HEK293 (cell line): ENCODE data around the gene CRACDL.

Source experiments
- CTCF ChIA-PET: fragments of 350-600 bp; formaldehyde crosslinking; extraction: SDS; loops from one replicate; lab custom pipeline; 2021; ENCODE audit warnings: antibody characterized with exemption; lab: Yijun Ruan, JAX
- POLR2A ChIA-PET: fragments of 300-600 bp; formaldehyde crosslinking; extraction: SDS; loops from one replicate; lab custom pipeline; 2020; ENCODE audit warnings: antibody characterized with exemption, inconsistent platforms; lab: Yijun Ruan, JAX
- H3K27ac ChIP-seq: fragments of 200-500 bp; sonication (Bioruptor generic); 2 replicates; pipeline ENCODE4 v1.5.1; 2014; ENCODE audit warnings: low read depth, low read length, control low read depth, inconsistent platforms; ENCODE audit errors: extremely low read depth
- H3K36me3 ChIP-seq, 2 experiments: fragments of 200-500 bp in 1 of 2; sonication (Bioruptor generic) in 1 of 2; 1 replicate in 1 of 2; 2 replicates in 1 of 2; pipeline ENCODE4 v1.5.1; 2014 to 2017; ENCODE audit warnings: inconsistent platforms in 2 of 2, low read length in 2 of 2; ENCODE audit not compliant: control insufficient read depth in 2 of 2, insufficient read depth in 1 of 2
- H3K4me1 ChIP-seq: fragments of 200-500 bp; sonication (Bioruptor generic); 2 replicates; pipeline ENCODE4 v1.5.1; 2014; ENCODE audit warnings: mild to moderate bottlenecking, low read length, inconsistent platforms; ENCODE audit not compliant: control insufficient read depth, insufficient read depth
- H3K4me3 ChIP-seq: 2 replicates; pipeline ENCODE4 v1.5.1; 2011; ENCODE audit warnings: low read depth, mild to moderate bottlenecking, control low read depth, low read length, moderate library complexity
- H3K9me3 ChIP-seq: fragments of 200-500 bp; sonication (Bioruptor generic); 2 replicates; pipeline ENCODE4 v1.5.1; 2014; ENCODE audit warnings: low read depth, low read length, inconsistent platforms; ENCODE audit not compliant: control insufficient read depth, insufficient read depth
- GLIS2 ChIP-seq: fragments of 450-650 bp; formaldehyde crosslinking; IDR thresholded peaks from 2 replicates; pipeline ENCODE4 v1.5.1; 2016; ENCODE audit warnings: missing biosample characterization, missing genetic modification characterization
- KLF9 ChIP-seq: fragments of 450-650 bp; formaldehyde crosslinking; IDR thresholded peaks from 2 replicates; pipeline ENCODE4 v1.5.1; 2016; ENCODE audit warnings: missing biosample characterization, missing genetic modification characterization, low read depth
- ZBTB1 ChIP-seq: fragments of 450-650 bp; formaldehyde crosslinking; IDR thresholded peaks from 2 replicates; pipeline ENCODE4 v1.5.1; 2016; ENCODE audit warnings: missing biosample characterization, missing genetic modification characterization
- ZNF140 ChIP-seq: fragments of 450-650 bp; formaldehyde crosslinking; IDR thresholded peaks from 2 replicates; pipeline ENCODE4 v1.5.1; 2016; ENCODE audit warnings: missing biosample characterization, missing genetic modification characterization
- ZNF174 ChIP-seq: fragments of 450-650 bp; formaldehyde crosslinking; IDR thresholded peaks from 2 replicates; pipeline ENCODE4 v1.5.0; 2017; ENCODE audit warnings: missing biosample characterization, mild to moderate bottlenecking, missing genetic modification characterization
- ZNF202 ChIP-seq: fragments of 450-650 bp; formaldehyde crosslinking; IDR thresholded peaks from 2 replicates; pipeline ENCODE4 v1.5.1; 2016; ENCODE audit warnings: missing biosample characterization, missing genetic modification characterization, borderline replicate concordance
- ZNF266 ChIP-seq: fragments of 450-650 bp; formaldehyde crosslinking; IDR thresholded peaks from 2 replicates; pipeline ENCODE4 v1.5.1; 2016; ENCODE audit warnings: missing biosample characterization, missing genetic modification characterization, low read depth
- ZNF274 ChIP-seq, 2 experiments: fragments of 200-500 bp in 1 of 2; fragments of 450-650 bp in 1 of 2; sonication (Bioruptor generic) in 1 of 2; formaldehyde crosslinking in 1 of 2; IDR thresholded peaks; 2 replicates each; pipeline versions ENCODE4 v1.5.1 to v1.6.1; 2014 to 2016; ENCODE audit warnings: borderline replicate concordance in 1 of 2, inconsistent platforms in 1 of 2, low read length in 1 of 2, missing biosample characterization in 1 of 2, missing genetic modification characterization in 1 of 2
- ZNF473 ChIP-seq: fragments of 450-650 bp; formaldehyde crosslinking; IDR thresholded peaks from 2 replicates; pipeline ENCODE4 v1.5.1; 2017; ENCODE audit warnings: missing biosample characterization, missing genetic modification characterization
- ZNF501 ChIP-seq: fragments of 450-650 bp; formaldehyde crosslinking; IDR thresholded peaks from 2 replicates; pipeline ENCODE4 v1.5.1; 2016; ENCODE audit warnings: missing biosample characterization, missing genetic modification characterization
- ZNF610 ChIP-seq: fragments of 450-650 bp; formaldehyde crosslinking; IDR thresholded peaks from 2 replicates; pipeline ENCODE4 v1.5.1; 2016; ENCODE audit warnings: missing biosample characterization, missing genetic modification characterization, borderline replicate concordance
- ZNF629 ChIP-seq: fragments of 450-650 bp; formaldehyde crosslinking; IDR thresholded peaks from 2 replicates; pipeline ENCODE4 v1.5.1; 2017; ENCODE audit warnings: missing biosample characterization, missing genetic modification characterization
- ZNF654 ChIP-seq: fragments of 450-650 bp; formaldehyde crosslinking; IDR thresholded peaks from 2 replicates; pipeline ENCODE4 v1.5.1; 2016; ENCODE audit warnings: low read depth, missing biosample characterization, missing genetic modification characterization
- ZSCAN23 ChIP-seq: fragments of 450-650 bp; formaldehyde crosslinking; IDR thresholded peaks from 2 replicates; pipeline ENCODE4 v1.5.1; 2016; ENCODE audit warnings: missing biosample characterization, missing genetic modification characterization
- TF ChIP-seq, protein P1 (sequence below): fragments of 450-650 bp; formaldehyde crosslinking; IDR thresholded peaks from 2 replicates; pipeline ENCODE4 v1.5.1; 2016; ENCODE audit warnings: missing biosample characterization, missing genetic modification characterization, borderline replicate concordance
- TF ChIP-seq, protein P2 (sequence below): fragments of 450-650 bp; formaldehyde crosslinking; IDR thresholded peaks from 2 replicates; pipeline ENCODE4 v1.5.1; 2016; ENCODE audit warnings: missing biosample characterization, missing genetic modification characterization

The CRACDL gene

GRCh38 chr2:98803405-98804264 lies 132.4 kb downstream of the CRACDL start (continued):
- TF ChIP-seq ZNF274 (IDR thresholded peaks at IDR 0.05; ENCODE audit: low read length) (no peak), ZNF274 (tag by site-specific recombination; IDR thresholded peaks at IDR 0.05; ENCODE audit: borderline replicate concordance) (no peak)
- TF ChIP-seq, all 188 proteins: peak for 0

GRCh38 chr2:98802344-98802743 lies 133.7 kb downstream of the CRACDL start:
- no peak for TF ChIP-seq ZNF473
- TF ChIP-seq KLF9 (tag by site-specific recombination), result no peak
- TF ChIP-seq ZNF174 (tag by site-specific recombination), result no peak
- no peak for TF ChIP-seq ZNF654
- no peak for TF ChIP-seq ZNF266
- no peak for TF ChIP-seq ZNF610 (tag by site-specific recombination)
- TF ChIP-seq ZNF140 (tag by site-specific recombination), result no peak
- no peak for TF ChIP-seq ZNF202 (tag by site-specific recombination)
- TF ChIP-seq ZBTB1 (tag by site-specific recombination), result no peak
- CTCF ChIA-PET, result interaction anchor here (0.7 kb wide), 1 partner anchor 31 kb away, joined by 3 read pairs; no protein-coding TSS in a partner anchor

DNA sequence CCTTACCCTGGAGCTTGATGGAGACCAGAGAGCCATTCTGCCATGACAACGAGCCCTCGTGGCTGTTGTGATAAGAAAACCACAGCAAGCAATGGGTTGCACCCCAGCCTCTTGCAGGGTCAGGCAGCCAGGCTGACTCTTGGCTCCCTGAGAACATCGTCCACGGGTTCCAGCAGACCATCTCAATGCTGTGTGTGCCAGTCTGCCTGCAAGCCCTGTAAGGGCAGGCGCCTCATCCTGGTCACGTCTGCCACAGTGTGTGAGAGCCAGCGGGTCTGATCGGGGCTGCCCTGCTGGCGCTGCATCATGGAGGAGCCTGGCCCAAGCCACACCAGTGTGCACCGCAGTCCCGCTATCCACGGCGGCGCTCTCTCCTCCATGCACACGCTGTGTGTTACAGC lies 134.1 kb downstream of the CRACDL start:
- H3K4me3 ChIP-seq, result no peak overlapping the region
- H3K36me3 ChIP-seq, result no peaks in the 10 kb centered on the region
- CTCF ChIA-PET, result interaction anchor here (0.7 kb wide), 1 partner anchor 32 kb away, joined by 3 read pairs; no protein-coding TSS in a partner anchor
- H3K4me1 ChIP-seq, result no peaks in the 10 kb centered on the region
- H3K9me3 ChIP-seq, result no peaks in the 10 kb centered on the region
- TF ChIP-seq ZSCAN23 (tag by site-specific recombination) (no peak), ZNF501 (tag by site-specific recombination) (no peak), GLIS2 (tag by site-specific recombination) (no peak)
- TF ChIP-seq, protein P1, sequence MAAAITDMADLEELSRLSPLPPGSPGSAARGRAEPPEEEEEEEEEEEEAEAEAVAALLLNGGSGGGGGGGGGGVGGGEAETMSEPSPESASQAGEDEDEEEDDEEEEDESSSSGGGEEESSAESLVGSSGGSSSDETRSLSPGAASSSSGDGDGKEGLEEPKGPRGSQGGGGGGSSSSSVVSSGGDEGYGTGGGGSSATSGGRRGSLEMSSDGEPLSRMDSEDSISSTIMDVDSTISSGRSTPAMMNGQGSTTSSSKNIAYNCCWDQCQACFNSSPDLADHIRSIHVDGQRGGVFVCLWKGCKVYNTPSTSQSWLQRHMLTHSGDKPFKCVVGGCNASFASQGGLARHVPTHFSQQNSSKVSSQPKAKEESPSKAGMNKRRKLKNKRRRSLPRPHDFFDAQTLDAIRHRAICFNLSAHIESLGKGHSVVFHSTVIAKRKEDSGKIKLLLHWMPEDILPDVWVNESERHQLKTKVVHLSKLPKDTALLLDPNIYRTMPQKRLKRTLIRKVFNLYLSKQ (tag by site-specific recombination), result no peak
- POLR2A ChIA-PET, result no interaction called here
- H3K27ac ChIP-seq, result no peak overlapping the region

More at GRCh38 chr2:98802344-98802743, 133.7 kb downstream of the CRACDL start:
- no peaks in the 10 kb centered on the region for H3K4me1 ChIP-seq
- POLR2A ChIA-PET, result no interaction called here
- no peaks in the 10 kb centered on the region for H3K36me3 ChIP-seq
- H3K27ac ChIP-seq, result no peak overlapping the region
- H3K4me3 ChIP-seq, result no peak overlapping the region
- H3K9me3 ChIP-seq, result no peaks in the 10 kb centered on the region

DNA sequence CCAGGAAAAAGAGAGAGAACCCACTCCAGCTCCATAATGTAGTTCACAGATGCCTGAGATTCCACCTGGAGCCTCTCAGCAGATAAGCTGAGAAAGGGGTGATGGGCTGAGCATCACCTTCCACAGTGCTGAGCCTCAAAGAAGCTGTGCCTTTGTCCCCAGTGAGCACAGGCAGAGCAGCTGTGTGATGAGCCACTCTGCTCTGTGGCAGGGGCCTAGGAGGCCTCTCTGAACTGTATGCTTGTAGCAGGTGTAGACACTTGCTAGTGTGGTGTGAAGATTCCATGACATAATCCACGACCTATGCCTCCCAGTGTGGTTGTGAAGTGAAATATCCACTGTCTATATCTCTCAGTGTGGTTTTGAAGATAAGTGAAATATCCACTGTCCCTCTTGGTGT lies 134.7 kb downstream of the CRACDL start:
- POLR2A ChIA-PET, result no interaction called here
- no peaks in the 10 kb centered on the region for H3K9me3 ChIP-seq
- no peak overlapping the region for H3K27ac ChIP-seq
- TF ChIP-seq, protein P2, sequence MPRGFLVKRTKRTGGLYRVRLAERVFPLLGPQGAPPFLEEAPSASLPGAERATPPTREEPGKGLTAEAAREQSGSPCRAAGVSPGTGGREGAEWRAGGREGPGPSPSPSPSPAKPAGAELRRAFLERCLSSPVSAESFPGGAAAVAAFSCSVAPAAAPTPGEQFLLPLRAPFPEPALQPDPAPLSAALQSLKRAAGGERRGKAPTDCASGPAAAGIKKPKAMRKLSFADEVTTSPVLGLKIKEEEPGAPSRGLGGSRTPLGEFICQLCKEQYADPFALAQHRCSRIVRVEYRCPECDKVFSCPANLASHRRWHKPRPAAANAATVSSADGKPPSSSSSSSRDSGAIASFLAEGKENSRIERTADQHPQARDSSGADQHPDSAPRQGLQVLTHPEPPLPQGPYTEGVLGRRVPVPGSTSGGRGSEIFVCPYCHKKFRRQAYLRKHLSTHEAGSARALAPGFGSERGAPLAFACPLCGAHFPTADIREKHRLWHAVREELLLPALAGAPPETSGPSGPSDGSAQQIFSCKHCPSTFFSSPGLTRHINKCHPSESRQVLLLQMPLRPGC (tag by site-specific recombination), result no peak
- TF ChIP-seq ZNF629 (tag by site-specific recombination), result no peak
- no peak for TF ChIP-seq ZNF274 (IDR thresholded peaks at IDR 0.05; ENCODE audit: low read length)
- TF ChIP-seq ZNF274 (tag by site-specific recombination; IDR thresholded peaks at IDR 0.05; ENCODE audit: borderline replicate concordance), result no peak
- TF ChIP-seq, all 188 proteins: peak for 0
- CTCF ChIA-PET, result no interaction called here
- H3K36me3 ChIP-seq, result no peaks in the 10 kb centered on the region
- H3K4me1 ChIP-seq, result no peaks in the 10 kb centered on the region
- no peak overlapping the region for H3K4me3 ChIP-seq
